ENCODE data around the gene B3GALT6. TPM values are rescaled to one million over a fixed set of nuclear protein-coding genes. Genes with fewer than 3 reads are reported as not detected.

The B3GALT6 gene
- total RNA-seq, 1 donor from 2014 or later: 43.2 TPM

DNA sequence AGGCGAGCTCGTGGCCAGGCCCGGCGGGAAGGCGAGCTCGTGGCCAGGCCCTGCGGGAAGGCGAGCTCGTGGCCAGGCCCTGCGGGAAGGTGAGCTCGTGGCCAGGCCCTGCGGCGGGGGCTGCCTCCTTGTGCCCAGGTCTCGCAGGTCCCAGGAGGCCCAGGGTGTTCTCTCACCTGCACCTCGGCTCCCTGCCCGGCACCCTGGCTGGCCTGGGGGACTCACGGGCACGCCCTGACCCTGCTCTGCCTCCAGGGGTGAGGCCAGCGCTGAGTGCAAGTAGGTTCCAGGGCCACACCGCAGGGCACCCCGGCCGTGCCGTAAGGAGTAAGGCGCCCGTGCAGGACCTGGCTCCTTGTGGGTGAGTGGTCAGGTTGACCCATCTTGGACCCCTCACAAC is 4.7 kb upstream of the B3GALT6 start:
- Mint-ChIP-seq H3K4me3 (ENCODE audit: unreplicated experiment) (no peak overlapping the region), H3K27ac (ENCODE audit: unreplicated experiment) (no peak overlapping the region), H3K27me3 (ENCODE audit: unreplicated experiment) (peaks cover 12% of the 10 kb centered on the region), H3K4me1 (ENCODE audit: unreplicated experiment) (peaks cover 19% of the 10 kb centered on the region), H3K9me3 (ENCODE audit: unreplicated experiment) (no peaks in the 10 kb centered on the region), H3K36me3 (ENCODE audit: low read depth, unreplicated experiment) (peaks cover 24% of the 10 kb centered on the region)
- DNase-seq (ENCODE audit: low spot score): no peak
- TF ChIP-seq, protein P1, sequence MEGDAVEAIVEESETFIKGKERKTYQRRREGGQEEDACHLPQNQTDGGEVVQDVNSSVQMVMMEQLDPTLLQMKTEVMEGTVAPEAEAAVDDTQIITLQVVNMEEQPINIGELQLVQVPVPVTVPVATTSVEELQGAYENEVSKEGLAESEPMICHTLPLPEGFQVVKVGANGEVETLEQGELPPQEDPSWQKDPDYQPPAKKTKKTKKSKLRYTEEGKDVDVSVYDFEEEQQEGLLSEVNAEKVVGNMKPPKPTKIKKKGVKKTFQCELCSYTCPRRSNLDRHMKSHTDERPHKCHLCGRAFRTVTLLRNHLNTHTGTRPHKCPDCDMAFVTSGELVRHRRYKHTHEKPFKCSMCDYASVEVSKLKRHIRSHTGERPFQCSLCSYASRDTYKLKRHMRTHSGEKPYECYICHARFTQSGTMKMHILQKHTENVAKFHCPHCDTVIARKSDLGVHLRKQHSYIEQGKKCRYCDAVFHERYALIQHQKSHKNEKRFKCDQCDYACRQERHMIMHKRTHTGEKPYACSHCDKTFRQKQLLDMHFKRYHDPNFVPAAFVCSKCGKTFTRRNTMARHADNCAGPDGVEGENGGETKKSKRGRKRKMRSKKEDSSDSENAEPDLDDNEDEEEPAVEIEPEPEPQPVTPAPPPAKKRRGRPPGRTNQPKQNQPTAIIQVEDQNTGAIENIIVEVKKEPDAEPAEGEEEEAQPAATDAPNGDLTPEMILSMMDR (IDR thresholded peaks at IDR 0.05; ENCODE audit: unreplicated experiment): no peak

- H3K9me3 Mint-ChIP-seq (ENCODE audit: unreplicated experiment): no peaks in the 10 kb centered on the region
- no peak for DNase-seq (ENCODE audit: low spot score)
- peaks cover 16% of the 10 kb centered on the region for H3K4me1 Mint-ChIP-seq (ENCODE audit: unreplicated experiment)
- TF ChIP-seq, protein P1 (IDR thresholded peaks at IDR 0.05; ENCODE audit: unreplicated experiment): no peak
- H3K4me3 Mint-ChIP-seq (ENCODE audit: unreplicated experiment): no peak overlapping the region
- peaks cover 17% of the 10 kb centered on the region for H3K36me3 Mint-ChIP-seq (ENCODE audit: low read depth, unreplicated experiment)
- peaks cover 11% of the 10 kb centered on the region for H3K27me3 Mint-ChIP-seq (ENCODE audit: unreplicated experiment)
- H3K27ac Mint-ChIP-seq (ENCODE audit: unreplicated experiment): no peak overlapping the region
Measured at GRCh38 chr1:1228187-1228586, 3.9 kb upstream of the B3GALT6 start.

DNA sequence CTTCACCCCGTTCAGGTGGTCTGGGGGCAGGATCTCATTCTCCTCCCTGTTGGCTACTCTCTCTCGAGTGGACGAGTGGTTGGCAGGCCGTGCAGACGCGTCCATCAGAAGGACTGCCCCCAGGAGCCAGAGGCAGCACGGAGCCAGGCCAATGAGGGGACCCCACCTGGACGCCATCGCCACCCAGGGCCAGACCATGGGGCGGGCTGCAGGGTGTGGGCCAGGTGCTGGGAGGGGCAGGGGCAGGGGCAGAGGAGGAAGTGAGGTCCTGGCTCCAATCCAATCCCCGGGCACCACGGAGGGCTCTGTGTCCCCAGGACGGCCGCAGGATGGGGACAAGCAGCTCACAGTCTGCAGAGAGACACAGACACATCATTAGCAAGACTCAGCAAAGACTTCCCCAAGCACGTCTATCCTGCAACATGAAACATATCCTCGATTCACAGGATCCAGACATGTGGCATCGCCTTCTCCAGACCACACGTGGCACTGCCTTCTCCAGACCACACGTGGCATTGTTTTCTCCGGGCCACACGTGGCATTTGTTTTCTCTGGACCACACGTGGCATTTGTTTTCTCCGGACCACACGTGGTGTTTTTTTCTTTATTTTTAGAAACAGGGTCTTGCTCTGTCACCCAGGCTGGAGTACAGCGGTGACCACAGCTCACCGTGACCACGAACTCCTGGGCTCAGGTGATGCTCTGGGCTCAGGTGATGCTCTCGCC is 3.3 kb upstream of the B3GALT6 start:
- Mint-ChIP-seq H3K27ac (ENCODE audit: unreplicated experiment) (no peak overlapping the region), H3K27me3 (ENCODE audit: unreplicated experiment) (peaks cover 15% of the 10 kb centered on the region), H3K4me3 (ENCODE audit: unreplicated experiment) (no peak overlapping the region), H3K36me3 (ENCODE audit: low read depth, unreplicated experiment) (peaks cover 21% of the 10 kb centered on the region), H3K4me1 (ENCODE audit: unreplicated experiment) (peaks cover 20% of the 10 kb centered on the region), H3K9me3 (ENCODE audit: unreplicated experiment) (no peaks in the 10 kb centered on the region)
- DNase-seq (ENCODE audit: low spot score): no peak
- TF ChIP-seq, protein P1 (IDR thresholded peaks at IDR 0.05; ENCODE audit: unreplicated experiment): no peak

DNA sequence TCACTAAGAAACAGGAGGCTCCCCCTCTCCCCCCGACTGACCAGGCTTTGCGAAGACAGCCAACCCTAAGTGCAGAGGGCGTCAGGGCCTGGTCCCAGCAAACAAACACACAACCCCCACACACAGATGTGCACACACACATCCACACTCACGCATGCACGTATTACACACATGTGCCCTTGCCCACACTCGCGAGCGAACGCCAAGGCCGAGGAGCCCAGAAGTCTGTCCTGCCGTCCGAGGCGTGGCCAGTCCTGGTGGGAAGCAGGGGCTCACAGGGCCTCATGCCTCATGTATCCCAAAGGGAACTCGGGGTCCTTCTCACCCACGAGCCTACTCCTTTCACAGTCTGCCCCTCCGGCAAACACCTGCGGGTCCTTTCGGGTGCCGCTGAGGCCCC is 2.3 kb upstream of the B3GALT6 start:
- Mint-ChIP-seq H3K9me3 (ENCODE audit: unreplicated experiment) (no peaks in the 10 kb centered on the region), H3K27ac (ENCODE audit: unreplicated experiment) (no peak overlapping the region), H3K4me3 (ENCODE audit: unreplicated experiment) (peak overlapping the region; percentile 60), H3K27me3 (ENCODE audit: unreplicated experiment) (peaks cover 15% of the 10 kb centered on the region), H3K36me3 (ENCODE audit: low read depth, unreplicated experiment) (peaks cover 19% of the 10 kb centered on the region), H3K4me1 (ENCODE audit: unreplicated experiment) (peaks cover 26% of the 10 kb centered on the region)
- DNase-seq (ENCODE audit: low spot score): no peak
- TF ChIP-seq, protein P1 (IDR thresholded peaks at IDR 0.05; ENCODE audit: unreplicated experiment): no peak

GRCh38 chr1:1230656-1231399 is 1.2 kb upstream of the B3GALT6 start:
- Mint-ChIP-seq H3K9me3 (ENCODE audit: unreplicated experiment) (no peaks in the 10 kb centered on the region), H3K4me1 (ENCODE audit: unreplicated experiment) (peaks cover 22% of the 10 kb centered on the region), H3K27ac (ENCODE audit: unreplicated experiment) (peak overlapping the region; percentile 88), H3K36me3 (ENCODE audit: low read depth, unreplicated experiment) (peaks cover 12% of the 10 kb centered on the region), H3K27me3 (ENCODE audit: unreplicated experiment) (peaks cover 15% of the 10 kb centered on the region), H3K4me3 (ENCODE audit: unreplicated experiment) (peak overlapping the region; percentile 97)
- DNase-seq (ENCODE audit: low spot score): no peak
- TF ChIP-seq, protein P1 (IDR thresholded peaks at IDR 0.05; ENCODE audit: unreplicated experiment): no peak

Data from endothelial cell (in vitro differentiated cells).